Mucosa of descending colon (tissue), 3 donors: ENCODE data around the gene LMNTD2. TPM values are rescaled to one million over a fixed set of nuclear protein-coding genes. Genes with fewer than 3 reads are reported as not detected.

Source experiments
- ATAC-seq: fragments of 200-7000 bp; cut with Tn5 transposase; one replicate; pipeline ENCODE4 v1.9.1; 2020; ENCODE audit warnings: mild to moderate bottlenecking, moderate library complexity
- DNase-seq, 3 donors: peaks; one replicate each; pipeline ENCODE4 v3.0.0-alpha.2; 2020
- H3K36me3 ChIP-seq: fragments of 200-600 bp; one replicate; pipeline ENCODE4 v1.8.0; 2021; ENCODE audit warnings: low read depth, mild to moderate bottlenecking
- H3K4me1 ChIP-seq: fragments of 200-600 bp; one replicate; pipeline ENCODE4 v1.8.0; 2021; ENCODE audit warnings: low read depth, mild to moderate bottlenecking
- H3K4me3 ChIP-seq: fragments of 200-600 bp; one replicate; pipeline ENCODE4 v1.8.0; 2021; ENCODE audit warnings: mild to moderate bottlenecking
- H3K9me3 ChIP-seq: fragments of 200-600 bp; one replicate; pipeline ENCODE4 v1.8.0; 2021; ENCODE audit warnings: mild to moderate bottlenecking
- CTCF ChIP-seq: fragments of 200-600 bp; IDR thresholded peaks from one replicate; pipeline ENCODE4 v1.8.0; 2022; ENCODE audit warnings: antibody characterized with exemption, mild to moderate bottlenecking
- intact Hi-C, 2 donors: fragments of 100-400 bp; cut with DNase I in 1 of 2; cut with micrococcal nuclease in 1 of 2; formaldehyde crosslinking; loops; one replicate each; pipeline versions ENCODE4 v1.11.0 to v1.11.1; 2022; cut with DNase I, micrococcal nuclease
- total RNA-seq, 3 donors: library from RNA; stranded (reverse); fragmentation: NEBNext Ultra II Directional in 2 of 3; extraction: Animal tissue kit (Norgen Biotek cat#: 25700) in 2 of 3; gene quantifications; one replicate each; pipeline versions ENCODE4 v1.2.1 to v1.2.4, GENCODE V29; 2021 to 2023
- donor health status: DM: no; HTN: no; CAD: no; lungs with moderate emphysema.
- donor health status: DM: no; HTN: no; CAD: no.
- donor health status: DM: no; HTN: yes; CAD: no.

Gene LMNTD2
- total RNA-seq, 3 donors from 2014 or later = 5.4 to 19.1 (median 10.7) TPM

- no peak for DNase-seq
- TF ChIP-seq CTCF = no peak
- Histone ChIP-seq H3K36me3 (no peaks in the 10 kb centered on the region), H3K4me1 (peaks cover 4% of the 10 kb centered on the region), H3K4me3 (no peak overlapping the region), H3K9me3 (peaks cover 3% of the 10 kb centered on the region)
- intact Hi-C loops = no loop called here
- ATAC-seq = no peak
Observed at GRCh38 chr11:516400-516799, 44.1 kb downstream of the LMNTD2 start.

GRCh38 chr11:515131-515530, 45.4 kb downstream of the LMNTD2 start:
- intact Hi-C loops = no loop called here
- no peak for TF ChIP-seq CTCF
- peaks cover 4% of the 10 kb centered on the region for H3K4me1 ChIP-seq
- H3K9me3 ChIP-seq = peaks cover 3% of the 10 kb centered on the region
- no peaks in the 10 kb centered on the region for H3K36me3 ChIP-seq
- DNase-seq (no peak), ATAC-seq (no peak)
- H3K4me3 ChIP-seq = no peak overlapping the region

- no peak for TF ChIP-seq CTCF
- ATAC-seq (no peak), DNase-seq (no peak)
- Histone ChIP-seq H3K4me1 (peaks cover 4% of the 10 kb centered on the region), H3K4me3 (no peak overlapping the region), H3K36me3 (no peaks in the 10 kb centered on the region), H3K9me3 (peaks cover 3% of the 10 kb centered on the region)
- intact Hi-C loops = no loop called here
Observed at GRCh38 chr11:514606-515005, 45.9 kb downstream of the LMNTD2 start.

DNA sequence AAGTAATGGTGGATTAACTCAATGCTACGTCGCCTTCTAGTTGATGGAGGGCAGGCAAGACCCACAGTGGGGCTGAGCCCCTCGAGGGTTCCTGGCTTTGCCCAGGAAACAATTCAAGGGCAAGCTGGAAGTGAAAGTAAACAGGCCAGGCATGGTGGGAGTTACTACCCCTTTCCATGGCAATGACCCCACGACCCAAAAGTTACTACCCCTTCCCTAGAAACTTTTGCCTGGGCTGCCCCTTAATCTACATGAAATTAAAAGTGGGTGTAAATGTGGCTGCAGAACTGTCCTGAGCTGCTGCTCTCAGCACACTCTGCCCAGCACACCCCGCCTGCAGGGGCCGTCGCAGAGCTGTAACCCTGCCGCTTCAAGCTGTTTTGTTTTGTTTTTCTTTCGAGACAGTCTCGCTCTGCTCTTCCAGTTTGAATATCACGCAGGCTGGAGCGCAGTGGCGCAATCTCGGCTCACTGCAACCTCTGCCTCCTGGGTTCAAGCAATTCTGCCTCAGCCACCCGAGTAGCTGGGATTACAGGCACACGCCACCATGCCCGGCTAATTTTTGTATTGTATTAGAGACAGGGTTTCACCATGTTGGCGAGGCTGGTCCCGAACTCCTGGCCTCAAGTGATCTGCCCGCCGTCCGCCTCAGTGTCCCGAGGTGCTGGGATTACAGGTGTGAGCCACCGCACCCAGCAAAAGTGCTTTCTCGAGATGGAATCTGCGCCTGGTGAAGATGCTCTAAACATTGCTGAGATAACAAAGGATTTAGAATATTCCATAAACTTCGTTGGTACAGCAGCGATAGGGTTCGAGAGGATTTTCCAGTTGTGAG, 47.6 kb downstream of the LMNTD2 start:
- TF ChIP-seq CTCF = no peak
- no peak overlapping the region for H3K4me3 ChIP-seq
- intact Hi-C loops = no loop called here
- peaks cover 3% of the 10 kb centered on the region for H3K9me3 ChIP-seq
- ATAC-seq = no peak
- H3K4me1 ChIP-seq = peaks cover 2% of the 10 kb centered on the region
- DNase-seq = no peak
- H3K36me3 ChIP-seq = no peaks in the 10 kb centered on the region

DNA sequence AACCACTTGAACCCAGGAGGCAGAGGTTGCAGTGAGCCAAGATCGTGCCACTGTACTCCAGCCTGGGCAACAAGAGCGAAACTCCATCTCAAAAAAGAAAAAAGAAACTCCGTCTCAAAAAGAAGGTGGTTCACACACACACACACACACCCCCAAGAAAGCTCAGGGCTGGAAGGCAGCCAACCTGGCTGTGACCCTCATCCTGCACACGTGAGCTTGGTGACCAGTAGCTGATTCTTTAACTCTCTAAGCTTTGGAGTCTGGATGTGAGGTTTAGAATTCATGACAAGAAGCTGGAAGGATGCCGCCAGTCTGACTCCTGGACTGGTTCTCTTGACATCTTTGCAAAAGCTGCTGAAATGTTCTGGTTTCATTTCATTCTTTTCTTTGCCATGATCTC, 51.6 kb downstream of the LMNTD2 start:
- intact Hi-C loops = no loop called here
- Histone ChIP-seq H3K36me3 (no peaks in the 10 kb centered on the region), H3K4me3 (no peak overlapping the region), H3K4me1 (peaks cover 22% of the 10 kb centered on the region), H3K9me3 (no peaks in the 10 kb centered on the region)
- DNase-seq (no peak), ATAC-seq (no peak)
- no peak for TF ChIP-seq CTCF
